NK-92 (cell line): ENCODE data around the gene ARRDC4.
"Not testable (repeated sequence)": the region's sequence is repeated elsewhere in the genome, so short reads cannot be mapped to it uniquely, and the experiment has no call there.

Experiments used
- DNase-seq: peaks from one replicate; lab custom pipeline; 2025; ENCODE audit not compliant: unreplicated experiment; lab: John Stamatoyannopoulos, UW

Gene ARRDC4

DNA sequence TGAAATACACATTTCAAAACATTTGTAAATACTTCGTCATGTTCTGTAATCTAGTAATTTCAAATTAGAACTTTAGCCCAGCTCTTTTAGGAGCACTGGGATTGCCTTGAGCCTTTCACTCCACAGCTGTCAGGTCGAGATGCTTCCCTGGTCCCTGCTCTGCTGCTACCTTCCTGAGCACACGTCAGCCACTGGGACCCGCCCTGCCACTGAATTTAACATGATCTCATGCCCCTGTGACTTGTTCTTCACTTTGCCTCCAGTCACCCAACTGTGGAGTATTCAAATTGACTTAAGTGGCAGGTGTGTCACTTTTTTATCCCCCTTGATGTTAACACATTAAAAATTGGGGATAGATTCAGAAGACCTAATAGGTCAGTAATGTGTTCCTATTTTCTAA lies 3.3 kb downstream of the ARRDC4 start:
- DNase-seq = no peak

- DNase-seq = no peak
Observed at GRCh38 chr15:97966246-97966645, 5.7 kb downstream of the ARRDC4 start.

- DNase-seq = no peak
Observed at GRCh38 chr15:97966924-97967620, 6.6 kb downstream of the ARRDC4 start.

DNA sequence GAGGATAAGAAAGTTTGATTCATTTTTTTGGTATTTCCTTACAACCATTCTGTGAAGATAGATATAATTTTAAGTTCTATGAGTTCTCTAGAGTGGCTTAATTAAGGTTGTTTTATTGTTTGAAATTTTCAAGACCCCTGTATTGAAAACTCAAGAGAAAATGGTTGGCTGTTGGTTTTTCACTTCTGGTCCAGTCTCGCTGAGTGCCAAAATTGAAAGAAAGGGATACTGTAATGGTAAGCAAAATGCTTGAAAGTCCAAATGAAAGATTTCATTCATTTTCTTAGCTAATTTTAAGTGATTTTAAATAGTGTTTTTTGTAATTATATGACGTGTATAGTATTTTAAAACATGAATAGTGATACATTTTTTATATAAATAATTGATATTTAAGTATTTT lies 7.4 kb downstream of the ARRDC4 start:
- no peak for DNase-seq

- no peak for DNase-seq
Observed at GRCh38 chr15:97968380-97968779, 7.9 kb downstream of the ARRDC4 start.

- DNase-seq = no peak
Observed at GRCh38 chr15:97972366-97972765, 11.9 kb downstream of the ARRDC4 start.

DNA sequence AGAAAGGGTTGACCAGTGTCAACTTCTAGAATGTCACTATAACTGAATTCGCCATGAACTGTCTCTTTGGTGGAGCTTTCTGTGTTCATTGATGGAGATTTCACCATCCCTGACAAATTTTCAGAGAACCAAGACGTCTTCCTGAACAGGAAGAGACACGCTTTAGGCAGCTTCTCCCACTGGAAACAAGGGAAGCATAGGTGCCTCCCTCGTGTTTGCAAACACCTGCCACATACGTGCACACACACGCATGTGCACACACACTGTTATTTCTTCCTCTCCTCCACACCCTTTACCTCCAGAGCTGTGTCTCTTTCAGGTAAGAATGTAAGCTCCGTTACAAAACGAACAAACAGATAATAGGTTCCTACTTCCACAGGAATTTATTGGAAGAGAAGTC lies 15.6 kb downstream of the ARRDC4 start:
- DNase-seq = no peak

- no peak for DNase-seq
Observed at GRCh38 chr15:97976766-97977503, 16.4 kb downstream of the ARRDC4 start.

GRCh38 chr15:97977734-97978133 lies 17.2 kb downstream of the ARRDC4 start:
- DNase-seq = no peak

DNA sequence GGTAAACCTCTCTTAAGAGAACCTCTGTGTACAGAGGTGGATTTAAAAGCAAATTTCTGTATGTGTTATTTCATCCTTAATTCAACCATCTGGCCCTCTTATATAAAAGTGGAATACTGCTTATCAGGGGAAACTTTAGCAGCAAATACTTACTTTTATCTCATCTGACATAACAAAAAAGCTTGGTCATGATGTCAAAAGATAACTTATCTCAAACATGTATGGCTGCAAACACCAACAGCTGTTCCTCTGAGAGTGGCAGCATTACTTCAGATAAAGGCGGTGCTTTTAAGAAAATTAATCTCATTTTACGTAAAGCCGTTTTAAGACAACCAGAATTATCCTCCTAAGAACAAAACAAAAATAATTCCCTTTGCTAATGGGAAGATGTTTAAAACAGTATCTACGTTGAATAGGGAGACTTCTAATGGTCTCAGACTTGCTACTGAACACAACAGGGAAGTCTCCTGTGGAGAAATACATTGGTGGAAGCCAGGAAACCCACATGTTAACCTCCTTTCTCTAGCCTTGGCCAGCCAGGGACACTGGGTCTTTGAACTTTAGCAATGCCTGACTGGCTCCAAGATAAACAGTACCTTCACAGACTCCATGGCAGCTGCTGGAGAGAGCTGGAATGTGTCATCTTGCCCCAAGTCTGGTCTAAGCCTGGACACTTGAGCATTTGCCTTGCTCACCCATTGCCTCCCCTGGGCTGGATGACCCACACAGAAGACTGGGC lies 18.1 kb downstream of the ARRDC4 start:
- DNase-seq = no peak

- DNase-seq = no peak
Observed at GRCh38 chr15:97979140-97979520, 18.6 kb downstream of the ARRDC4 start.

DNA sequence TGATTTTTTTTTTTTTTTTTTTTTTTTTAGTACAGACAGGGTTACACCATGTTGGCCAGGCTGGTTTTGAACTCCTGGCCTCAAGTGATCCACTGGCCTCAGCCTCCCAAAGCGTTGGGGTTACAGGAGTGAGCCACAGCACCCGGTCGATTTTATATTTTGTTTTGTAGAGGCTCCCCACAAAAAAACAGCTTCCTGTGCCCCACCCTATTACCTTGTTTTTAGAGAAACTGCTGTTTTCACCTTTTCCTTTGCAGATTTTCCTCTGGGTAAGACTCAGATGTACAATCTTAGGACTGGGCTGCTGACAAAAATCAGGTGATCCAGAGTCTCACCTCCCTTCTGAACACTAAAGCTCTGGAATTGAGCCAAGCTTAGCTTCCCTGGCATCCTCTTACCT lies 20.6 kb downstream of the ARRDC4 start:
- DNase-seq = no peak

DNA sequence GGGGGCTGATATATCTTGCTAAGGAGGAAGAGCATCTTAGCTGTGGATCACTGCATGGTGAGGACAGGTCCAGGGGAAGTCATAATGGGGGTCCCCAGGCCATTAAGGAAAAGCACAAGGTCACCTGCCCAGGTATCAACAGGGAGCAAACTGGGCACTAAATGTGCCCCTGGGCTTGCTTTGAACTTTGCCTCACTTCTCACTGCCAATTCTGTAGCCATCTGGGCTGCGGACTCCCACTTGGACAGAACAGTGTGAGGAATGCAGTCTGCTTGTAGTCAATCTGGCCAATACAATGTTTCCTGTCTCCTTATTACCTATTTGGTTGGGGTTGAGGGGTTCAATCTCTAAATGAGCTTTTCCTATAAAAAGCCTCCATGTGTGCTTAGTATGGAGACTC lies 21.3 kb downstream of the ARRDC4 start:
- no peak for DNase-seq

GRCh38 chr15:97984157-97984556 lies 23.7 kb downstream of the ARRDC4 start:
- no peak for DNase-seq

DNA sequence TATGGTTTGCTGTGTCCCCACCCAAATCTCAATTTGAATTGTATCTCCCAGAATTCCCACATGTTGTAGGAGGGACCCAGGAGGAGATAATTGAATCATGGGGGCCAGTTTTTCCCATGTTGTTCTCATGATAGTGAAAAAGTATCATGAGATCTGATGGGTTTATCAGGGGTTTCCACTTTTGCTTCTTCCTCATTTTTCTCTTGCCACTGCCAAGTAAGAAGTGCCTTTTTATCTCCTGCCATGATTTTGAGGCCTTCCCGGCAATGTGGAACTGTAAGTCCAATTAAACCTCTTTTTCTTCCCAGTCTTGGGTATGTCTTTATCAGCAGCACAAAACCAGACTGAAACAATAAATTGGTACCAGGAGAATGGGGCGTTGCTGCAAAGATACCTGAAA lies 25.5 kb downstream of the ARRDC4 start:
- not testable (repeated sequence) for DNase-seq

- DNase-seq = no peak
Observed at GRCh38 chr15:97986781-97987180, 26.3 kb downstream of the ARRDC4 start.

DNA sequence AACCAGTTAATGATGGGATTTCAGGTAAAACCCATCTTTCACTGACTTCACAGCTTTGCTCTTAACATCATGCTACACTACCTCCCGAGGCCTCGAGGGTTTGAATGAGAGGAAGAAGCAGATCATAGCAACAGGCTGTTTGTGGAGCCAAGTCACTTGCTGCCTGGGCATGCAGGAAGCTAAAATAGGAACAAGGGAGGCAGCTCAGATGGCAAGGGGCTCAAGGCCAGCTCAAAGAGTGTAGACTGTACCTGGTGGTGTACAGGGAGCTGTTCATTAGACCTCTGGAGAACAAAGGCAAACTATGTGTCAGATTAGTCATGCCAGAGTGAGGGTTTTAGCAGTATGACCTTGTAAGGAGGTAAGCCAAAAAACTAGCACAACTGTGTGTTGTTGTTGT lies 28.8 kb downstream of the ARRDC4 start:
- no peak for DNase-seq

- DNase-seq = no peak
Observed at GRCh38 chr15:97991972-97992541, 31.6 kb downstream of the ARRDC4 start.

DNA sequence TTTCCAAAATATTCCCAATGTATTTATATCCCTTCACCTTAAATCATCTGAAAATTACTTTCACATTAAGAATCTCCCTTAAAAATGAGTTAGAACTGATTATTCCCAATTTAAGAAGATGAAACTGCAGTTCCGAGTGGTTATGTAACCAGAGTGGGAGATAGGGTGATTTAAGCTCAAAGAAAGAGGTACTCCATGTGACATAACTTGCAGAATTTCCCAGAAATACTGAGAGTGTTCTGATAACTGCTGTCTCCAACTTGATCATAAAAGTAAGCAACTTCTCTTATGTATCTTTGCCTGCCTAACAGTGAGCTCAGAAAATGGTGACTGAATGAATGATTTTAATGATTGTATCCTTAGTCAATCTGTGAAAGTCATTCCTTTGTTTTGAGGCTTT lies 32.3 kb downstream of the ARRDC4 start:
- DNase-seq = no peak

- no peak for DNase-seq
Observed at GRCh38 chr15:97993310-97993738, 32.8 kb downstream of the ARRDC4 start.

DNA sequence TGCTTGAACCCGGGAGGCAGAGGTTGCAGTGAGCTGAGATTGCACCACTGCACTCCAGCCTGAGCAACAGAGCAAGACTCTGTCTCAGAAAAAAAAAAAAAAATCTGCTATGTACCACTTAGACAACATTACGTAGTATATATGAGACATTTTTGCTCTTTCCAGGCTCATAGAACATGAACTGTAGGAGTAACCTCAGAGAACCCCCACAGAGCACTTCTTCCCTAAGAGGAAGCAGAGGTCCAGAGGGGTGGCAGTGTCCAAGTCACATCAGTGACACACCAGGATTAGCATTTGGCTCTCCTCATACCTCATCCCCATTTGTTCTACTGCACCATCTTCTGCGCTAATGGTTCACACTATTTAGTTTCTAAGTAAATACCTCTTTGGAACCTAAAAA lies 33.7 kb downstream of the ARRDC4 start:
- DNase-seq = no peak

DNA sequence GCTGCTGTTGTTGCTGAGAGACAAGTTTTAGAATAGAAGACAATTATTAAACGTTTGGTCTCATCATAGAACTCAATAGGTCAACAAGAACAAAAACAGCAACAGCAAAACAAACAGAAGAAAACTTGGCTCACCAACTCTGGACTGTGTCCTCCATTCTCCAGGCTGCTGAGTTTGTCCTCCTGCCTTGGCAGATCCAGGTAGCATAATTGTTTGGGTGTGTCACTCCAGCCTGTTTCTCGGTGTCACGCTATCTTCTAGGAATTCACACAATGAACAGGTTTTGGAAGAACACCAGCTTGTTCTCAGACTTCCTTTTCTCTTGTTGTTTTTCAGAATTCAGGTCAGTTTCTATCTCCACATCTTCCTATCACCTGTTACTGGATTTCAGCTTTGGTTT lies 34.7 kb downstream of the ARRDC4 start:
- no peak for DNase-seq
